Stimulated activated CD8-positive, alpha-beta memory T cell treated with anti-CD3 and anti-CD28 coated beads, Interleukin-7, amount 100 ng/mL, for 1 hour (primary cell): ENCODE measurements around the gene PHACTR2.

Experiments
- DNase-seq, 2 donors: peaks; one replicate each; pipeline ENCODE4 v3.0.0-alpha.2; 2020; ENCODE audit warnings: low read depth in 2 of 2

Gene PHACTR2

GRCh38 chr6:143742070-143742954, 64.5 kb downstream of the PHACTR2 start:
- no peak for DNase-seq

- no peak for DNase-seq
These were observed 65.1 kb downstream of the PHACTR2 start for GRCh38 chr6:143742955-143743255.

- no peak for DNase-seq
These were observed 65.8 kb downstream of the PHACTR2 start for GRCh38 chr6:143743301-143744166.

GRCh38 chr6:143744551-143745165, 66.9 kb downstream of the PHACTR2 start:
- DNase-seq, result no peak

- no peak for DNase-seq
These were observed 67.7 kb downstream of the PHACTR2 start for GRCh38 chr6:143745166-143746133.

- no peak for DNase-seq
These were observed 68.7 kb downstream of the PHACTR2 start for GRCh38 chr6:143746202-143747119.

- DNase-seq, result no peak
These were observed 69.6 kb downstream of the PHACTR2 start for GRCh38 chr6:143747347-143747842.

- DNase-seq, result no peak
These were observed 72.1 kb downstream of the PHACTR2 start for GRCh38 chr6:143749891-143750290.

- DNase-seq, result no peak
These were observed 73.1 kb downstream of the PHACTR2 start for GRCh38 chr6:143750877-143751276.

GRCh38 chr6:143752459-143752858, 74.7 kb downstream of the PHACTR2 start:
- DNase-seq, result no peak

GRCh38 chr6:143753678-143754077, 75.9 kb downstream of the PHACTR2 start:
- no peak for DNase-seq

- no peak for DNase-seq
These were observed 76.4 kb downstream of the PHACTR2 start for GRCh38 chr6:143754204-143754603.

- no peak for DNase-seq
These were observed 77.6 kb downstream of the PHACTR2 start for GRCh38 chr6:143755301-143755744.

- DNase-seq, result no peak
These were observed 79.6 kb downstream of the PHACTR2 start for GRCh38 chr6:143757346-143757832.

GRCh38 chr6:143758551-143758950, 80.8 kb downstream of the PHACTR2 start:
- no peak for DNase-seq

GRCh38 chr6:143759666-143760065, 81.9 kb downstream of the PHACTR2 start:
- no peak for DNase-seq

GRCh38 chr6:143761074-143761473, 83.3 kb downstream of the PHACTR2 start:
- no peak for DNase-seq

GRCh38 chr6:143762126-143762525, 84.4 kb downstream of the PHACTR2 start:
- no peak for DNase-seq

GRCh38 chr6:143765422-143766184, 87.8 kb downstream of the PHACTR2 start:
- DNase-seq, result no peak
